GM23338 (cell line): Measurements from ENCODE around the gene ISX. TPM values are rescaled to one million over a fixed set of nuclear protein-coding genes. Genes with fewer than 3 reads are reported as not detected.

Experiments
- ATAC-seq: fragments of 200-7000 bp; cut with Tn5 transposase; 3 replicates; pipeline ENCODE4 v1.9.1; 2020
- DNase-seq: peaks from one replicate; pipeline ENCODE4 v3.0.0-alpha.2; 2015; ENCODE audit warnings: low spot score
- H2AFZ ChIP-seq: fragments of 200-600 bp; sonication (generic); 2 replicates; pipeline ENCODE4 v1.8.0; 2016; ENCODE audit warnings: antibody characterized with exemption, mild to moderate bottlenecking, moderate library complexity
- H3F3A ChIP-seq: fragments of 200-600 bp; sonication (generic); replicated peaks from 2 replicates; pipeline ENCODE4 v1.8.0; 2017; ENCODE audit warnings: antibody characterized with exemption, mixed run types, low read depth
- H3K27ac ChIP-seq: fragments of 200-600 bp; sonication (generic); 2 replicates; pipeline ENCODE4 v1.6.1; 2016; ENCODE audit warnings: low read depth
- H3K27me3 ChIP-seq: fragments of 200-600 bp; sonication (generic); 2 replicates; pipeline ENCODE4 v1.8.0; 2016; ENCODE audit warnings: mild to moderate bottlenecking, mixed run types, moderate library complexity; ENCODE audit not compliant: insufficient read depth
- H3K36me3 ChIP-seq: fragments of 200-600 bp; sonication (generic); 2 replicates; pipeline ENCODE4 v1.8.0; 2016; ENCODE audit warnings: mild to moderate bottlenecking; ENCODE audit not compliant: insufficient read depth
- H3K4me1 ChIP-seq: fragments of 200-600 bp; sonication (generic); 2 replicates; pipeline ENCODE4 v1.8.0; 2016; ENCODE audit warnings: mild to moderate bottlenecking, moderate library complexity; ENCODE audit not compliant: insufficient read depth
- H3K4me2 ChIP-seq: fragments of 200-600 bp; sonication (generic); 2 replicates; pipeline ENCODE4 v1.7.1; 2017; ENCODE audit warnings: mixed run types
- H3K4me3 ChIP-seq: fragments of 200-600 bp; sonication (generic); 2 replicates; pipeline ENCODE4 v1.6.1; 2016; ENCODE audit warnings: mixed run types
- H3K79me2 ChIP-seq: fragments of 200-600 bp; sonication (generic); replicated peaks from 2 replicates; pipeline ENCODE4 v1.8.0; 2017; ENCODE audit warnings: mild to moderate bottlenecking; ENCODE audit not compliant: insufficient read depth
- H3K9me2 ChIP-seq: fragments of 200-600 bp; sonication (generic); 2 replicates; pipeline ENCODE4 v1.8.0; 2017; ENCODE audit not compliant: insufficient read depth
- H4K20me1 ChIP-seq: fragments of 200-600 bp; sonication (generic); replicated peaks from 2 replicates; pipeline ENCODE4 v1.8.0; 2017; ENCODE audit warnings: mild to moderate bottlenecking; ENCODE audit not compliant: insufficient read depth
- H3K27ac Mint-ChIP-seq: 2 replicates; pipeline ENCODE4 v1.8.0; 2020; ENCODE audit warnings: inconsistent platforms, mild to moderate bottlenecking, moderate library complexity, mixed read lengths
- H3K27me3 Mint-ChIP-seq: 3 replicates; pipeline ENCODE4 v1.8.0; 2022; ENCODE audit warnings: low read depth, mild to moderate bottlenecking, moderate library complexity, mixed read lengths, inconsistent platforms; ENCODE audit not compliant: insufficient read depth, poor library complexity
- H3K36me3 Mint-ChIP-seq: 3 replicates; pipeline ENCODE4 v1.8.0; 2021; ENCODE audit warnings: low read depth, mild to moderate bottlenecking, inconsistent platforms, moderate library complexity, mixed read lengths
- H3K4me1 Mint-ChIP-seq: 3 replicates; pipeline ENCODE4 v1.8.0; 2020; ENCODE audit warnings: mild to moderate bottlenecking, inconsistent platforms, mixed read lengths
- H3K4me3 Mint-ChIP-seq: 3 replicates; pipeline ENCODE4 v1.8.0; 2021; ENCODE audit warnings: moderate library complexity, mild to moderate bottlenecking, inconsistent platforms, mixed read lengths
- H3K9me3 Mint-ChIP-seq: 3 replicates; pipeline ENCODE4 v1.8.0; 2020; ENCODE audit warnings: moderate library complexity, mild to moderate bottlenecking, inconsistent platforms, mixed read lengths
- CREB1 ChIP-seq: fragments of 250-450 bp; sonication (Bioruptor Pico); IDR thresholded peaks from 2 replicates; pipeline ENCODE4 v1.5.0; 2020; ENCODE audit warnings: low read depth, mild to moderate bottlenecking, moderate library complexity
- CTCF ChIP-seq, 2 experiments: fragments of 200-600 bp in 1 of 2; sonication (generic) in 1 of 2; conservative IDR thresholded peaks; 2 replicates each; pipeline versions ENCODE4 v1.5.1 to v1.6.1; 2016 to 2017; ENCODE audit warnings: antibody characterized with exemption in 2 of 2, low read depth in 2 of 2, mild to moderate bottlenecking in 2 of 2, moderate library complexity in 1 of 2
- EZH2phosphoT487 ChIP-seq: fragments of 200-600 bp; sonication (generic); IDR thresholded peaks from one replicate; pipeline ENCODE4 v1.8.1; 2018; ENCODE audit warnings: antibody characterized with exemption; ENCODE audit not compliant: unreplicated experiment
- POLR2AphosphoS5 ChIP-seq: IDR thresholded peaks from 2 replicates; pipeline ENCODE4 v1.6.1; 2016; ENCODE audit warnings: antibody characterized with exemption, low read depth
- STAT1 ChIP-seq: IDR thresholded peaks from one replicate; pipeline ENCODE4 v1.6.1; 2016; ENCODE audit warnings: antibody characterized with exemption; ENCODE audit not compliant: unreplicated experiment
- polyA plus RNA-seq: library from polyadenylated mRNA; unstranded; fragments of >200 nt; fragmentation: Nextera tagmentation; extraction: Ambion mirVana; gene quantifications from 2 replicates; pipeline ENCODE4 v1.2.1, GENCODE V29; 2016
- total RNA-seq: library from RNA; depleted of rRNA; stranded (reverse); fragments of >200 nt; shearing (Covaris generic); gene quantifications from 2 replicates; pipeline ENCODE4 v1.2.3, GENCODE V29; 2014
- TF ChIP-seq, protein P1 (sequence below): IDR thresholded peaks from 2 replicates; pipeline ENCODE4 v1.6.1; 2016; ENCODE audit warnings: antibody characterized with exemption
- TF ChIP-seq, protein P2 (sequence below): IDR thresholded peaks from one replicate; pipeline ENCODE4 v1.6.1; 2018; ENCODE audit warnings: antibody characterized with exemption; ENCODE audit not compliant: unreplicated experiment

The ISX gene
- total and polyA plus RNA-seq, 2 experiments from 2014 or later: not detected

- H3F3A ChIP-seq: no peaks in the 10 kb centered on the region
- Mint-ChIP-seq H3K4me1 (no peaks in the 10 kb centered on the region; the same call in 2 of the 3 replicates), H3K4me3 (no peak overlapping the region), H3K9me3 (peaks cover 41% of the 10 kb centered on the region), H3K36me3 (peaks cover 7% of the 10 kb centered on the region; the same call in 1 of the 3 replicates), H3K27ac (no peak overlapping the region), H3K27me3 (peaks cover 4% of the 10 kb centered on the region)
- no peaks in the 10 kb centered on the region for H4K20me1 ChIP-seq
- H2AFZ ChIP-seq: no peak overlapping the region
- peaks cover under 1% of the 10 kb centered on the region; the same call in 1 of the 2 replicates for H3K4me1 ChIP-seq
- no peak overlapping the region for H3K4me3 ChIP-seq
- no peak overlapping the region for H3K27ac ChIP-seq
- TF ChIP-seq, protein P1, sequence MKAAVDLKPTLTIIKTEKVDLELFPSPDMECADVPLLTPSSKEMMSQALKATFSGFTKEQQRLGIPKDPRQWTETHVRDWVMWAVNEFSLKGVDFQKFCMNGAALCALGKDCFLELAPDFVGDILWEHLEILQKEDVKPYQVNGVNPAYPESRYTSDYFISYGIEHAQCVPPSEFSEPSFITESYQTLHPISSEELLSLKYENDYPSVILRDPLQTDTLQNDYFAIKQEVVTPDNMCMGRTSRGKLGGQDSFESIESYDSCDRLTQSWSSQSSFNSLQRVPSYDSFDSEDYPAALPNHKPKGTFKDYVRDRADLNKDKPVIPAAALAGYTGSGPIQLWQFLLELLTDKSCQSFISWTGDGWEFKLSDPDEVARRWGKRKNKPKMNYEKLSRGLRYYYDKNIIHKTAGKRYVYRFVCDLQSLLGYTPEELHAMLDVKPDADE: no peak
- TF ChIP-seq STAT1 (no peak), CTCF (conservative IDR thresholded peaks at IDR 0.05; ENCODE audit: low read depth in 2 of 2) (no peak)
- TF ChIP-seq, protein P2, sequence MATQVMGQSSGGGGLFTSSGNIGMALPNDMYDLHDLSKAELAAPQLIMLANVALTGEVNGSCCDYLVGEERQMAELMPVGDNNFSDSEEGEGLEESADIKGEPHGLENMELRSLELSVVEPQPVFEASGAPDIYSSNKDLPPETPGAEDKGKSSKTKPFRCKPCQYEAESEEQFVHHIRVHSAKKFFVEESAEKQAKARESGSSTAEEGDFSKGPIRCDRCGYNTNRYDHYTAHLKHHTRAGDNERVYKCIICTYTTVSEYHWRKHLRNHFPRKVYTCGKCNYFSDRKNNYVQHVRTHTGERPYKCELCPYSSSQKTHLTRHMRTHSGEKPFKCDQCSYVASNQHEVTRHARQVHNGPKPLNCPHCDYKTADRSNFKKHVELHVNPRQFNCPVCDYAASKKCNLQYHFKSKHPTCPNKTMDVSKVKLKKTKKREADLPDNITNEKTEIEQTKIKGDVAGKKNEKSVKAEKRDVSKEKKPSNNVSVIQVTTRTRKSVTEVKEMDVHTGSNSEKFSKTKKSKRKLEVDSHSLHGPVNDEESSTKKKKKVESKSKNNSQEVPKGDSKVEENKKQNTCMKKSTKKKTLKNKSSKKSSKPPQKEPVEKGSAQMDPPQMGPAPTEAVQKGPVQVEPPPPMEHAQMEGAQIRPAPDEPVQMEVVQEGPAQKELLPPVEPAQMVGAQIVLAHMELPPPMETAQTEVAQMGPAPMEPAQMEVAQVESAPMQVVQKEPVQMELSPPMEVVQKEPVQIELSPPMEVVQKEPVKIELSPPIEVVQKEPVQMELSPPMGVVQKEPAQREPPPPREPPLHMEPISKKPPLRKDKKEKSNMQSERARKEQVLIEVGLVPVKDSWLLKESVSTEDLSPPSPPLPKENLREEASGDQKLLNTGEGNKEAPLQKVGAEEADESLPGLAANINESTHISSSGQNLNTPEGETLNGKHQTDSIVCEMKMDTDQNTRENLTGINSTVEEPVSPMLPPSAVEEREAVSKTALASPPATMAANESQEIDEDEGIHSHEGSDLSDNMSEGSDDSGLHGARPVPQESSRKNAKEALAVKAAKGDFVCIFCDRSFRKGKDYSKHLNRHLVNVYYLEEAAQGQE: no peak
- no peaks in the 10 kb centered on the region; the same call in 1 of the 2 replicates for H3K36me3 ChIP-seq
- no peaks in the 10 kb centered on the region for H3K79me2 ChIP-seq
- H3K4me2 ChIP-seq: no peak overlapping the region
- H3K27me3 ChIP-seq: no peaks in the 10 kb centered on the region
- H3K9me2 ChIP-seq: no peaks in the 10 kb centered on the region; the same call in 1 of the 2 replicates
- DNase-seq: no peak
- ATAC-seq: no peak
Measured at GRCh38 chr22:35051013-35051535, 14.9 kb upstream of the ISX start.

- H3K36me3 ChIP-seq: no peaks in the 10 kb centered on the region; the same call in 1 of the 2 replicates
- H3K4me3 ChIP-seq: no peak overlapping the region
- H3K4me2 ChIP-seq: no peak overlapping the region
- no peaks in the 10 kb centered on the region for H3F3A ChIP-seq
- Mint-ChIP-seq H3K27me3 (peaks cover 4% of the 10 kb centered on the region), H3K4me1 (no peaks in the 10 kb centered on the region), H3K27ac (no peak overlapping the region), H3K9me3 (peaks cover 41% of the 10 kb centered on the region), H3K4me3 (no peak overlapping the region), H3K36me3 (peaks cover 7% of the 10 kb centered on the region; the same call in 1 of the 3 replicates)
- no peaks in the 10 kb centered on the region for H3K27me3 ChIP-seq
- no peaks in the 10 kb centered on the region for H3K79me2 ChIP-seq
- ATAC-seq (no peak), DNase-seq (no peak)
- H3K9me2 ChIP-seq: no peaks in the 10 kb centered on the region
- H2AFZ ChIP-seq: no peak overlapping the region
- H4K20me1 ChIP-seq: no peaks in the 10 kb centered on the region
- H3K4me1 ChIP-seq: no peaks in the 10 kb centered on the region
- H3K27ac ChIP-seq: no peak overlapping the region
- TF ChIP-seq, protein P1: no peak
- no peak for TF ChIP-seq EZH2phosphoT487
- no peak for TF ChIP-seq CREB1 (CRISPR knock-in tag)
- TF ChIP-seq POLR2AphosphoS5: no peak
Measured at GRCh38 chr22:35051791-35052190, 14.2 kb upstream of the ISX start.
